Common myeloid progenitor, CD34-positive (primary cell): ENCODE measurements around the gene PPEF1.

Source experiments
- CTCF ChIA-PET: fragments of 350-600 bp; sonication (Branson Sonifier 250); formaldehyde crosslinking; loops from one replicate; lab custom pipeline; 2021; ENCODE audit warnings: antibody characterized with exemption; lab: Charles Lee
- POLR2A ChIA-PET: fragments of 350-600 bp; sonication (Branson Sonifier 250); formaldehyde crosslinking; loops from one replicate; lab custom pipeline; 2021; ENCODE audit warnings: antibody characterized with exemption; lab: Charles Lee
- DNase-seq, 3 donors: peaks; one replicate each; pipeline versions ENCODE4 v3.0.0 to v3.0.0-alpha.2; 2013
- H3K27ac ChIP-seq, 2 experiments: 1 replicate in 1 of 2; 2 replicates in 1 of 2; pipeline ENCODE4 v1.7.0; 2013; ENCODE audit warnings: inconsistent platforms in 2 of 2, low read length in 2 of 2, mild to moderate bottlenecking in 2 of 2, low read depth in 1 of 2, moderate library complexity in 1 of 2; ENCODE audit not compliant: severe bottlenecking in 2 of 2, insufficient read depth in 1 of 2, poor library complexity in 1 of 2
- H3K27me3 ChIP-seq, 5 experiments: replicated peaks in 2 of 5; 1 replicate in 3 of 5; 2 replicates in 2 of 5; pipeline versions ENCODE4 v1.6.1 to v1.7.0; 2013; ENCODE audit warnings: low read length in 4 of 5, mild to moderate bottlenecking in 2 of 5, moderate library complexity in 2 of 5, inconsistent platforms in 1 of 5; ENCODE audit not compliant: insufficient read depth in 5 of 5, control insufficient read depth in 4 of 5
- H3K36me3 ChIP-seq, 4 experiments: 1 replicate in 2 of 4; 2 replicates in 2 of 4; pipeline versions ENCODE4 v1.6.1 to v1.7.0; 2013; ENCODE audit warnings: low read length in 3 of 4, control low read depth in 1 of 4, mild to moderate bottlenecking in 1 of 4; ENCODE audit not compliant: control insufficient read depth in 4 of 4, insufficient read depth in 4 of 4
- H3K4me1 ChIP-seq, 4 experiments: 1 replicate in 3 of 4; 2 replicates in 1 of 4; pipeline versions ENCODE4 v1.6.1 to v1.7.1; 2013; ENCODE audit warnings: low read length in 3 of 4, mild to moderate bottlenecking in 3 of 4, control low read depth in 1 of 4, inconsistent platforms in 1 of 4, moderate library complexity in 1 of 4; ENCODE audit not compliant: control insufficient read depth in 4 of 4, insufficient read depth in 4 of 4; ENCODE audit errors: control extremely low read depth in 1 of 4
- H3K4me3 ChIP-seq, 7 experiments: 1 replicate in 4 of 7; 2 replicates in 3 of 7; pipeline versions ENCODE4 v1.5.1 to v1.7.0; 2013; ENCODE audit warnings: mild to moderate bottlenecking in 7 of 7, low read length in 6 of 7, moderate library complexity in 6 of 7, inconsistent platforms in 2 of 7, low read depth in 2 of 7, control low read depth in 1 of 7; ENCODE audit not compliant: insufficient read depth in 4 of 7, control insufficient read depth in 1 of 7; ENCODE audit errors: extremely low read depth in 1 of 7
- H3K9me3 ChIP-seq, 5 experiments: 1 replicate in 4 of 5; 2 replicates in 1 of 5; pipeline versions ENCODE4 v1.6.1 to v1.7.1; 2013; ENCODE audit warnings: low read length in 4 of 5, mild to moderate bottlenecking in 2 of 5, inconsistent platforms in 1 of 5, low read depth in 1 of 5, moderate library complexity in 1 of 5; ENCODE audit not compliant: control insufficient read depth in 4 of 5, insufficient read depth in 2 of 5; ENCODE audit errors: control extremely low read depth in 1 of 5
- WGBS: methylation state at CpG from one replicate; pipeline ENCODE4 v1.1.5; 2013; ENCODE audit not compliant: insufficient coverage; 5-methylcytosine and 5-hydroxymethylcytosine counted together

The PPEF1 gene

DNA sequence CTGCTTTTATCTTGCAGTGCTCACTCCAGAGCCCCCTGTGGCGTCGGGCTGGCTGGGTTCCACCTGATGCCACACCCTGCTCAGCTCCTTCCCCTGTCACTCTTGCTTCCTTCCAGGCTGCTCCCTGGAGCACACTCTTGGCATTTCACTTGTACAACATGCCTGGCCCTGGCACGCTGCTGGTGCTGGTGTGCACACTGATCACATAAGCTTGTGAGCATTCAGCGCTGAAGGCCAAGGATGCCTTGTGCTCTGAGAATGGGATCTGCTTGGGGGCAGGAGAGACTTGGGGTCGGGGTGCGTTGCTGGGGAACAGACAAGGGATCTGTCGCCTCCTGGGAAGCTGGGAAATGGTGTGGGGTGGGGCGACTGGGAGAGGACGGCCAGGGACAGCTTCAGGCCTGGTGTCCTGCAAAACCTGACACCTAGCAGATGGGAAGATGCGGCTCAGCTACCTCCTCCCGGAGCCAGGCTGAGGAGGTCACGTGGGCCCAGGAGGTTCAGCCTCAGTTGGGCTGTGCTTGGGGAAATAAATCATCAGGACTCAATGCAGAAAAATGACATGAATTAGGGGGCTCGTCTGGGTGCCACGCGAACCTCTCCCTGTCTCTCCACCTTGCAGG is 167.9 kb downstream of the PPEF1 start:
- H3K27me3 ChIP-seq, result peaks cover 0 to 5% (median 0%) of the 10 kb centered on the region in 5 experiments
- H3K4me3 ChIP-seq, result no peak overlapping the region
- H3K27ac ChIP-seq, result no peak overlapping the region
- no peaks in the 10 kb centered on the region for H3K36me3 ChIP-seq
- POLR2A ChIA-PET, result no interaction called here
- H3K4me1 ChIP-seq, result no peaks in the 10 kb centered on the region
- no peak for DNase-seq
- H3K9me3 ChIP-seq, result no peaks in the 10 kb centered on the region
- CTCF ChIA-PET, result no interaction called here
- WGBS, result 90% methylated on average over 15 of the region's 15 CpGs

DNA sequence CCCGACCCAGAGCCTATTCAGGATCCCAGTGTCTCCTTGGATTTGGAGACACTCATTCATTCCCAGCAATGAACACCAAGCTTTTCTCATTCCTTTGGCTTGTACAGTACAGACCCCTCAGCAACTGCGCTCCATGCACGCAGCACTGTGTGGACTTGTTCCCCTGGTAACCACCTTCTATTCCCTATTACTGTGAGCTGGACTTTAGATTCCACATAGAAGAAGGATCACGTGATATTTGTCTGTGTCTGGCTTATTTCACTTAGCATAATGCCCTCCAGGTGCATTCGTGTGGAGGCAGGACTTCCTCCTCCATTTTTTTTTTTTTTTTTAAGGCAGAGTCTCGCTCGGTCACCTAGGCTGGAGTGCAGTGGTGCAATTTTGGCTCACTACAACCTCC is 170.0 kb downstream of the PPEF1 start:
- 87% methylated on average over 6 of the region's 7 CpGs for WGBS
- Histone ChIP-seq H3K36me3 (no peaks in the 10 kb centered on the region), H3K4me3 (no peak overlapping the region), H3K27me3 (peaks cover 0 to 5% (median 0%) of the 10 kb centered on the region in 5 experiments), H3K4me1 (no peaks in the 10 kb centered on the region), H3K27ac (no peak overlapping the region), H3K9me3 (peaks cover 0 to 1% (median 0%) of the 10 kb centered on the region in 5 experiments)
- POLR2A ChIA-PET, result no interaction called here
- DNase-seq, result no peak
- CTCF ChIA-PET, result no interaction called here
